Neural progenitor cell (in vitro differentiated cells): ENCODE data around the gene SKA3.

ENCODE experiments used
- CTCF ChIP-seq: fragments of 200-600 bp; sonication (generic); IDR thresholded peaks from 2 replicates; pipeline ENCODE4 v1.5.1; 2017; ENCODE audit warnings: antibody characterized with exemption, mild to moderate bottlenecking
- EZH2 ChIP-seq: fragments of 200-600 bp; sonication (generic); IDR thresholded peaks from 2 replicates; pipeline ENCODE4 v1.6.1; 2017; ENCODE audit warnings: antibody characterized with exemption, mild to moderate bottlenecking, moderate library complexity
- EZH2phosphoT487 ChIP-seq: fragments of 200-600 bp; sonication (generic); IDR thresholded peaks from 2 replicates; pipeline ENCODE4 v1.6.1; 2017; ENCODE audit warnings: antibody characterized with exemption

GRCh38 chr13:21175656-21176214 lies 617 bp downstream of the SKA3 start:
- TF ChIP-seq EZH2phosphoT487 (no peak), CTCF (no peak), EZH2 (no peak)
